Measurements from ENCODE around the gene SLC12A7.

The SLC12A7 gene

DNA sequence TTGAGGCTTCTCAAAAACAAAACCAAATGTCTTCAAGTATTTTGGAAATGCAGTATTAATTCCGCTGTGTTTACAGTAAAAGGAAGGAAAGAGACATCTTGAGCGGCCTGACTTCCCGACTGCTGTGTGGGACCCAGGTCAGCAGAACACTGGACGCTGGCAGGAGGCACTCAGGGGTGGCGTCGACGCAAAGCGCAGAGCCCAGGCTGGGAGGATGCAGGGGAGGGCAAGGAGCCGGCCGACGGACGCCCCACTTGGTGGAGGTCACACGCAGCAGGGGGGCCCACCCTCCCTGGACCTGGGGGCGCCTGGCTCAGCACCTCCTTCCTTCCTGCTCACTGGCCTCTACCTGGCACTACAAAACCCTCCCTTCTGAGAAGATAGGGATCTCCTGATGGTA lies 19.7 kb downstream of the SLC12A7 start:
- TF ChIP-seq, protein P1, sequence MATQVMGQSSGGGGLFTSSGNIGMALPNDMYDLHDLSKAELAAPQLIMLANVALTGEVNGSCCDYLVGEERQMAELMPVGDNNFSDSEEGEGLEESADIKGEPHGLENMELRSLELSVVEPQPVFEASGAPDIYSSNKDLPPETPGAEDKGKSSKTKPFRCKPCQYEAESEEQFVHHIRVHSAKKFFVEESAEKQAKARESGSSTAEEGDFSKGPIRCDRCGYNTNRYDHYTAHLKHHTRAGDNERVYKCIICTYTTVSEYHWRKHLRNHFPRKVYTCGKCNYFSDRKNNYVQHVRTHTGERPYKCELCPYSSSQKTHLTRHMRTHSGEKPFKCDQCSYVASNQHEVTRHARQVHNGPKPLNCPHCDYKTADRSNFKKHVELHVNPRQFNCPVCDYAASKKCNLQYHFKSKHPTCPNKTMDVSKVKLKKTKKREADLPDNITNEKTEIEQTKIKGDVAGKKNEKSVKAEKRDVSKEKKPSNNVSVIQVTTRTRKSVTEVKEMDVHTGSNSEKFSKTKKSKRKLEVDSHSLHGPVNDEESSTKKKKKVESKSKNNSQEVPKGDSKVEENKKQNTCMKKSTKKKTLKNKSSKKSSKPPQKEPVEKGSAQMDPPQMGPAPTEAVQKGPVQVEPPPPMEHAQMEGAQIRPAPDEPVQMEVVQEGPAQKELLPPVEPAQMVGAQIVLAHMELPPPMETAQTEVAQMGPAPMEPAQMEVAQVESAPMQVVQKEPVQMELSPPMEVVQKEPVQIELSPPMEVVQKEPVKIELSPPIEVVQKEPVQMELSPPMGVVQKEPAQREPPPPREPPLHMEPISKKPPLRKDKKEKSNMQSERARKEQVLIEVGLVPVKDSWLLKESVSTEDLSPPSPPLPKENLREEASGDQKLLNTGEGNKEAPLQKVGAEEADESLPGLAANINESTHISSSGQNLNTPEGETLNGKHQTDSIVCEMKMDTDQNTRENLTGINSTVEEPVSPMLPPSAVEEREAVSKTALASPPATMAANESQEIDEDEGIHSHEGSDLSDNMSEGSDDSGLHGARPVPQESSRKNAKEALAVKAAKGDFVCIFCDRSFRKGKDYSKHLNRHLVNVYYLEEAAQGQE (IDR thresholded peaks at IDR 0.05; ENCODE audit: insufficient read depth in 1 of 2, low read depth in 2 of 2, low read length in 2 of 2), result no peak
- TF ChIP-seq POLR2AphosphoS5 (IDR thresholded peaks at IDR 0.05; ENCODE audit: low read depth, low read length), result no peak
- TF ChIP-seq FOXP2 (optimal IDR thresholded peaks at IDR 0.05; ENCODE audit: borderline replicate concordance, extremely low read depth, extremely low read length, insufficient read depth), result no peak
- no peak for TF ChIP-seq TAF1 (IDR thresholded peaks at IDR 0.05; ENCODE audit: borderline replicate concordance, insufficient read depth, low read length)
- no peak for TF ChIP-seq SIN3A (IDR thresholded peaks at IDR 0.05; ENCODE audit: borderline replicate concordance, insufficient read depth, low read length)

DNA sequence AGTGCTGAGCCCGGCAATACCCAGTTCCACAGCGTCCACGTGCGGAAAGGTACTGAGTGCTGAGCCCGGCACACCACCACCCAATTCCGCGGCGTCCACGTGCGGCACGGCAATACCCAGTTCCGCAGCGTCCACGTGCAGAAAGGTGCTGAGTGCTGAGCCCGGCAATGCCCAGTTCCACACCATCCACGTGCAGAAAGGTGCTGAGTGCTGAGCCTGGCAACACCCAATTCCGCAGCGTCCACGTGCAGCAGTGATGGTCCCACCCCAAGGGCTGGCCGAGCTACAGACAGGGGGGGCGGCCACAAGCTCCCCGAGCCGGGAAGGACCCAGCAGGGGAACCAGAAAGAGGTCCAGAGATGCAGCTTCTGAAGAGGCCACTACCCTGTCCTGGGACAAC lies 20.2 kb downstream of the SLC12A7 start:
- TF ChIP-seq FOXP2 (optimal IDR thresholded peaks at IDR 0.05; ENCODE audit: borderline replicate concordance, extremely low read depth, extremely low read length, insufficient read depth), result no peak
- TF ChIP-seq POLR2AphosphoS5 (IDR thresholded peaks at IDR 0.05; ENCODE audit: low read depth, low read length), result no peak
- no peak for TF ChIP-seq TAF1 (IDR thresholded peaks at IDR 0.05; ENCODE audit: borderline replicate concordance, insufficient read depth, low read length)
- no peak for TF ChIP-seq SIN3A (IDR thresholded peaks at IDR 0.05; ENCODE audit: borderline replicate concordance, insufficient read depth, low read length)
- TF ChIP-seq, protein P1 (IDR thresholded peaks at IDR 0.05; ENCODE audit: insufficient read depth in 1 of 2, low read depth in 2 of 2, low read length in 2 of 2), result no peak

DNA sequence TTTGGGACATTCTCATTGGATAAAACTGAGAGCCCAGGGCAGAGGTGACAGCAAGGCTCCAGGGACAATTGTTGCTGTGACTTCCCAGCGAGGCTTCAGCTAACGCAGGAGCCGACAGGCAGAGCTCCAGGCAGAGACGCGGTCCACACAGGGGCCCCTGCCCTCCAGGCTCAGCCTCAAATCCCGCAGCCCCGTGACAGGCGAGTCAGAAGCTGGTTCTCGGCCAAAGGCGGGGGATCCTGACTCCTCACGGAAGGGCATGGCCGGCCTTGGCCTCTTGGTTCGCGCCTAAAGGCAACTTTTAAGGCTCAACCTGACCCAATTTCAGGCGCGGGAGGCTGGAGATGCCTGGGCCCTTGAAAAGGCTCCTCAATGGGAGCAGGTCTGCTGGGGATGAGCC lies 21.3 kb downstream of the SLC12A7 start:
- TF ChIP-seq FOXP2 (optimal IDR thresholded peaks at IDR 0.05; ENCODE audit: borderline replicate concordance, extremely low read depth, extremely low read length, insufficient read depth) (no peak), SIN3A (IDR thresholded peaks at IDR 0.05; ENCODE audit: borderline replicate concordance, insufficient read depth, low read length) (no peak), POLR2AphosphoS5 (IDR thresholded peaks at IDR 0.05; ENCODE audit: low read depth, low read length) (no peak), TAF1 (IDR thresholded peaks at IDR 0.05; ENCODE audit: borderline replicate concordance, insufficient read depth, low read length) (no peak)
- TF ChIP-seq, protein P1 (IDR thresholded peaks at IDR 0.05; ENCODE audit: insufficient read depth in 1 of 2, low read depth in 2 of 2, low read length in 2 of 2), result no peak

DNA sequence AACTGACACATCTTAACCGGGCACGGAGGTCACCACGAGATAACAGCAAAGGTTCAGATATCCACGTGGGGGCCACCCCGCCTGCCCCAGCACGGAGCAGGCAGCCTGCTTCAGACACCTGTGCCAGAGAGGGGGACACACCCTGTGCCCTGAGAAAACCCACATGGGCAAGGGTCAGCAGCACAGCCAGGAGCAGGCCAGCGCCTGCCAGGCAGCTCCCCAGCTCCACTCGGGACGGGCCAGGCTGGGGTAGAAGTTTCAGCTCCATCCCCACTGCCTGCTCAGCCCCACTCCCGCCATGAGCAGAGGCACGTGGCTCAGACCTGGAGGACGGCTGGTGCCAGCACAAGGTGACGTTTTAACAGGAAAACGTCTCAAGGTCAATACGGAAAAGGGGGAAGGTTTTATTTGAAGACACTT lies 22.2 kb downstream of the SLC12A7 start:
- no peak for TF ChIP-seq TAF1 (IDR thresholded peaks at IDR 0.05; ENCODE audit: borderline replicate concordance, insufficient read depth, low read length)
- no peak for TF ChIP-seq SIN3A (IDR thresholded peaks at IDR 0.05; ENCODE audit: borderline replicate concordance, insufficient read depth, low read length)
- TF ChIP-seq POLR2AphosphoS5 (IDR thresholded peaks at IDR 0.05; ENCODE audit: low read depth, low read length), result no peak
- no peak for TF ChIP-seq FOXP2 (optimal IDR thresholded peaks at IDR 0.05; ENCODE audit: borderline replicate concordance, extremely low read depth, extremely low read length, insufficient read depth)
- TF ChIP-seq, protein P1 (IDR thresholded peaks at IDR 0.05; ENCODE audit: insufficient read depth in 1 of 2, low read depth in 2 of 2, low read length in 2 of 2), result no peak

DNA sequence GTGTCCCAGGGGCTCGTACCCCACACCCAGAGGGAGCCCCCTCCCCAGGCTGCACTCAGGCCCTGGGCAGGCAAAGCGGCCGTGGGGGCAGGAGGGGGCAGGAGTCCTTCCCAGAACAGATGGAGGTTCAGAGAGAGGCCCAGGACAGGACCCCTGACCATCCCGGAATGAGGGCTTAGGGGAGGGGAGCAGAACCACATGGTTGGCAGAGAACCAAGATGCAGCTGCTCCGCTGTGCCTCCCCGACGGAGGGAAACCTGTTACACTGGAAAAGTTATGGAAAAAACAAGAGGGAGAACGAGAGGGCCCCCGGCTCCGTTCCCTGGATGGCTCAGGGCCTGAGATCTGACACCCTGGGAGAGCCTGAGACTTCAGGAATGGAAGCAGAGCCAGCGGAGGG lies 22.7 kb downstream of the SLC12A7 start:
- no peak for TF ChIP-seq FOXP2 (optimal IDR thresholded peaks at IDR 0.05; ENCODE audit: borderline replicate concordance, extremely low read depth, extremely low read length, insufficient read depth)
- TF ChIP-seq, protein P1 (IDR thresholded peaks at IDR 0.05; ENCODE audit: insufficient read depth in 1 of 2, low read depth in 2 of 2, low read length in 2 of 2), result no peak

Data from PFSK-1 (cell line).